Stimulated activated CD8-positive, alpha-beta memory T cell treated with anti-CD3 and anti-CD28 coated beads, Interleukin-4, amount 100 ng/mL, for 48 hours (primary cell): ENCODE results near the gene STX4.

ENCODE experiments used
- DNase-seq: peaks from one replicate; pipeline ENCODE4 v3.0.0-alpha.2; 2020

The STX4 gene, protein sequence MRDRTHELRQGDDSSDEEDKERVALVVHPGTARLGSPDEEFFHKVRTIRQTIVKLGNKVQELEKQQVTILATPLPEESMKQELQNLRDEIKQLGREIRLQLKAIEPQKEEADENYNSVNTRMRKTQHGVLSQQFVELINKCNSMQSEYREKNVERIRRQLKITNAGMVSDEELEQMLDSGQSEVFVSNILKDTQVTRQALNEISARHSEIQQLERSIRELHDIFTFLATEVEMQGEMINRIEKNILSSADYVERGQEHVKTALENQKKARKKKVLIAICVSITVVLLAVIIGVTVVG

DNA sequence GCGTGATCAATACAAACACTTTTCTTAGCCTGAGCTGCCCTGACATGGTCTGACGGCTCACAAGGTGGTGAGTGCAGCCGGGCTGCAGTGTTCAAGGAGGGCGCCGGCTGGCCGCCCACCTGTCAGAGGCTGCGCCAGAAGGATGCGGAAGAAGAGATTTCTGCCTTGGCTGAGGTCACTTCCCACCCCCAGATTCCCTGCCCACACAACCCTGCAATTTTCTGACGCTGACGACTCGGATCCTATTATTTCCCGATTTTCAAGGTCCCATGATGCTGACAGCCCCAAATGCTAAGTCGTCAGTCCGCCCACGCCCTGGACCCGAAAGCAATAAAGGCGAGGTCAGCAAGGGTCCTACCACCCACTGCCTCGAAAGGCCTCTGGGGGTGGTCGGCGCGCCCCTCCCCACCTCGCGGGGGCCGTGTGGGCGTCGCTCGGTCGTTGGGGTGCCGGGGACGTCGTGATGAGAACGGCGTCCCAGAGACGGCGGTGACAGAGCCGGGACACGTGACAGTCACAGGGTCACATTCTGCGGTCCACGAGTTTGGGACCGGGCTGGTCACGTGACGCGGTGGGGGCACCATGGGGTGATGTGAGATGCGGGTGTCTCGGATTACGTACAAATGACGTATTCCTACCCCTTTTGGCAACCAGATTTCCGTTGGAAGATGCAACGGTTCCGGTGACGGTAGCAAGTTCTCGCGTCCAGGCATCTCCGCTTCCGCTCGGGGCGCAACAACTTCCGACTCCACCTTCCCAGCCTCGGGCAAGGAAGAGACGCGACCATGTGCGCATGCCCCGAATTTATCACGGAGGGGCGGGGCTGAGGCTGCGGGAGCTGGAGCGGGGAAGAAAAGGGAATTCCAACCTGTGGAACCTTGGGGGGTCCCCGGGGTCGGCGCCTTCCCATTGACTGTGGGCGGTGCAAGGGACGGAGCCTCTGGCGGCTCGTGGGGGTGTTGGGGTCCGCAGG lies at the start of gene STX4:
Gene STX4 (plus strand): TSS at position 823 of the 973 bp plus-strand sequence. CDS start 248 bp downstream, outside the sequence.
- DNase-seq = peak; percentile 99

DNA sequence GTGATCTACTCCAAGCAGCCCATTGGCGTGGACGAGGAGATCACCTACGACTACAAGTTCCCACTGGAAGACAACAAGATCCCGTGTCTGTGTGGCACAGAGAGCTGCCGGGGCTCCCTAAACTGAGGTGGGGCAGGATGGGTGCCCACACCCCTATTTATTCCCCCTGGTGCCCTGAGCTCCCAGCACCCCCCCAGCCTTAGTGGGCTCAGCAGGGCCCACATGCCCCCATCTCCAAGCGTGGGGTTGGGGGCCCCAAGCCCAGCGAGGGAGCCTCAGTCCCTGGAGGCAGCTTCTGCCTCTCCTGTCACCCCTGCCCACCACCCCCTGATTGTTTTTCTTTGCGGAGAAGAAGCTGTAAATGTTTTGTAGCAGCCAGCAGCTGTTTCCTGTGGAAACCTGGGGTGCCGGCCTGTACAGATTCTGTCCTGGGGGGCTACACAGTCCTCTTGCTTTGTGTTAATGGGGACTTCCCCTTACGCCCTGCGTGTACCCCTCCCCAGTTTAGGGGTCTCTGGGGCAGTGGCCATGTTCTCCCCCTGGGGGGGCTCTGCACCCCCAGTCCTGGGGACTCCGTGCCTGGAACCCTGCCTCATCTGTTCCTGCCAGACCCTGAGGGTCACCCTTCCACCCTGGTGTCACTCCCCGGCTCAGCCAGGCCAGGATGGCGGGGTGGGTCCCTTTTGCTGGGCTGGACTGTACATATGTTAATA lies 49.3 kb upstream of the STX4 start:
- DNase-seq = no peak

DNA sequence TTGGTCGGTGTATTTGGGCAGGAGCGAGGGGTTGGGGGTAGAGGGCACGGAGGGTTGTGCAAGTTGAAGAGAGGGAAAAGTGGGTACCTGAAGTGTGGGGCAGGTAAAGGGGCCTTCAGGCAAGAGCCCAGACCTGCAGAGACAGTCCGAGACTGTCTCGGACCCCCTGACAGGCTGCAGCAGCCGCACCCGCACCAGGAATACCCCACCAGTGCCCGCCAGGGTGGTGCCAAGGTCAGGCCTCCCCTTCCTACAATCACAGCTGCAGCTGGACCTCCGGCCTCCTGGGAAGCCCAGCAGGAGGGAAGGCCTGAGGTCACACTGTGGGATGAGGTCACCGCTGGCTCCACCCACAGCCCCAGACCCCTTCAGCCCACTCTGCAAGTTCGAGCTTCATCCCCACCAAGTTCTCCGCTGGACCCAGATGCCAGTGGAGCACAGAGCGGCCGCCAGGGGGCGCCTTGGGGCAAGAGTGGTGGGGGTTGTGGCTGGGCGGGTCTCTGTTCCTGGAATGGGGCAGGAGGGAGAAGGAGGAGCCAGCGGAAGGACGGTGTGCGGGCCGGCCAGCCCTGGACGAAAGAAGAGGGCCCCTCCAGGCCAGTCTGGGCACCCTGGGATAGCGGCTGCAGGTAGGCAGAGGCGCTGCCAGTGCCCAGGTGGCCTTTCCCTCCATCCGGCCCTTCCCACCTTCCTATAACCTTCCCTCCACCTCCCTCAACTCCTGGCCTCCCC lies 48.5 kb upstream of the STX4 start, which contains the start of gene HSD3B7:
Gene HSD3B7 (plus strand): TSS at position 539 of the 732 bp plus-strand sequence. CDS start 452 bp downstream, outside the sequence.
- peak; percentile 94 for DNase-seq

DNA sequence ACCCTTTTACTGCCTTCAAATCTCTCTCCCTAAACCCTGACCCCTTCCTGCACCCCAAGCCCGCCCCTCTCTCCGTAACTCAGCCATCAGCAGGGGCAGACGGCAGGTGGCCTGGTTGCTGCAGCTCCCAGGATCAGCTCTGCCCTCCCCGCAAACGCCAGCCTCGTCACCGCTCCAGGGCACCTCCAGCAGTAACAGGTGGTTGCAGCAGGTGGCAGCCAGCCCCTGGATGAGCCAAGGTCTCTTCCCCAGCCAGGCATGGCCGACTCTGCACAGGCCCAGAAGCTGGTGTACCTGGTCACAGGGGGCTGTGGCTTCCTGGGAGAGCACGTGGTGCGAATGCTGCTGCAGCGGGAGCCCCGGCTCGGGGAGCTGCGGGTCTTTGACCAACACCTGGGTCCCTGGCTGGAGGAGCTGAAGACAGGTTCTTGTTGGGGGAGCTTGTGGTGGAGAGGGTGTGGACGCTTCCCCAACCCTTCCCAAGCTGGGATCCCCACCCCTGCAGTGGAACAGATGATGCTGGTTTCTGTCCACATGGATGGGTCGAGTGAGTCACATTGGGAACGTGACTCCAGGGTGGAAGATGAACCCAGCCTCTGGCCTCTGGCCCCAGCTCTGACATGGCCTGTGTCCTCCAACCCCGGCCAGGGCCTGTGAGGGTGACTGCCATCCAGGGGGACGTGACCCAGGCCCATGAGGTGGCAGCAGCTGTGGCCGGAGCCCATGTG lies 47.8 kb upstream of the STX4 start:
- DNase-seq = no peak

DNA sequence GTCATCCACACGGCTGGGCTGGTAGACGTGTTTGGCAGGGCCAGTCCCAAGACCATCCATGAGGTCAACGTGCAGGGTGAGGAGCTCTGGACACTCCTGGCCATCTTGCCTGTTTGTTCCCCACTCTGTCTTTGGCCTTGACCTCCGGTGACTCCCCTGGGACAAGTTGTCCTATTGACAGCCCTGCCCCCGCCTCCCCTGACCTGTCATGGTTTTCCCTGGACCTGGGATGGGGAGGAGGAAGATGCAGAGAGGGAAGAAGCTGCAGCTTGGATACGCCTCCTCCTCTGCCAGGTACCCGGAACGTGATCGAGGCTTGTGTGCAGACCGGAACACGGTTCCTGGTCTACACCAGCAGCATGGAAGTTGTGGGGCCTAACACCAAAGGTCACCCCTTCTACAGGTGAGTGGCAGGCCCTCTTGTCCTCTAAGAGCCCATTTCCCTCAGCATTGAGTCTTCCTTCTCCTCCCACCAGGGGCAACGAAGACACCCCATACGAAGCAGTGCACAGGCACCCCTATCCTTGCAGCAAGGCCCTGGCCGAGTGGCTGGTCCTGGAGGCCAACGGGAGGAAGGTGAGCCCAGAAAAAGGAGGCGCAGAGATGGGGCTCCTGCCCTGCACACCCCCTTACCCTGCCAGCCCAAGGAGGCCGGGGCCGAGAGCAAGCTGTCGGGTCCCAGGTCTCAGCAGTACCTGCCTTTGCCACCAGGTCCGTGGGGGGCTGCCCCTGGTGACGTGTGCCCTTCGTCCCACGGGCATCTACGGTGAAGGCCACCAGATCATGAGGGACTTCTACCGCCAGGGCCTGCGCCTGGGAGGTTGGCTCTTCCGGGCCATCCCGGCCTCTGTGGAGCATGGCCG lies 47.0 kb upstream of the STX4 start:
- DNase-seq = no peak

DNA sequence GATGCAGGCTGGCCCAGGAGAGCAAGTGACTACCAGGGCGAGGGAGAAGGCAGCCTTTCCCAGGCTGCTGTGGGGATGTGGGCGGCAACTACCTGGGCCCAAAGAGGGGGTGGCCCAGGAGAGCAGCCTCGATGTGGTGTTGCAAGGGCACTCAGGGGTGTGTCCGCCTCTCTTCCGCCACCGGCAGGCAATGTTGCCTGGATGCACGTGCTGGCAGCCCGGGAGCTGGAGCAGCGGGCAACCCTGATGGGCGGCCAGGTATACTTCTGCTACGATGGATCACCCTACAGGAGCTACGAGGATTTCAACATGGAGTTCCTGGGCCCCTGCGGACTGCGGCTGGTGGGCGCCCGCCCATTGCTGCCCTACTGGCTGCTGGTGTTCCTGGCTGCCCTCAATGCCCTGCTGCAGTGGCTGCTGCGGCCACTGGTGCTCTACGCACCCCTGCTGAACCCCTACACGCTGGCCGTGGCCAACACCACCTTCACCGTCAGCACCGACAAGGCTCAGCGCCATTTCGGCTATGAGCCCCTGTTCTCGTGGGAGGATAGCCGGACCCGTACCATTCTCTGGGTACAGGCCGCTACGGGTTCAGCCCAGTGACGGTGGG lies 45.7 kb upstream of the STX4 start:
- no peak for DNase-seq

DNA sequence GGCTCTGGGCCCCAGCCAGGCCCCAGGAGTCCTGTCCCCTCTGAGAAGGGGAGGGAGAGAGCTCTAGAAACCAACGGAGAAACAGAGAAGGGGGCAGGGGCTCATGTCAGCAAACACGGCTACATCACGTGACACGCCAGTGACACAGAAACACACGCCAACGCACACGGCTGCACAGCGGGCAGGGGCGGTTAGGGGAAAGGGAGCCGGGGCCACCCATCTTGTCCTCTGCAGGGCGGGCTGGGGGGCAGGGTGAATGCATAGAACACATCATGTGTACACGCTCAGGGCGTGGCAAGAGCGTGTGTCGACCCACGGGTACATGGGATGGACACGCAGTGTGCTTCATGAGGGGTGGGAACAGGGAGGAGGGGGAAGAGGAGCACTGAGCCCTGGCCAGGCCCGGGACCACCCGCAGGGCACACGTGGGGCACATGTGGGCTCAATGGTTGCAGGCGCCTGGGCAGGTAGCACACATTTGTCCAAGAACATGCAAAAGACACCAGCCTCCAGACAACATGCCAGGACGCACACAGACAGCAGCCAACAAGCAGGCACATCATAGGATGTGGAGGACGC lies 43.8 kb upstream of the STX4 start:
- no peak for DNase-seq

DNA sequence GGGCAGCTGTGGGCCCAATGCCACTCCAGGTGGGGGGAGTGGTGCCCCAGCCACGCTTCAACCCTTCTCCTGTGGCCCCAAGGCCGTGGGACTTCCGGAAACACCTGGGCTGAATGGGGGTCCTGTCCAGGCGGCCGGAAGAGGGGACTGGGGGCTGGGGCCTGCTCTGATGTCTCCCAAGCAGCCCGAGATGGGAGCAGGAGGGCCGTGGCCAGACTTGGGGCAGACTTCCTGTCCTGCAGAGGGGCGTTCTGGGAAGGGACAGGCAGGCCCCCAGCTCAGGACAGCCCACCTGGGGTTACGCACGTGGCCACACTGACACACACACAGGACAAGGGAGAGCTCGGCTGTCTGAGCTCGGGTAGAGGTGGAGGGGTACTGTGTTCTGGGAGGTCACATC lies 43.3 kb upstream of the STX4 start:
- DNase-seq = no peak

DNA sequence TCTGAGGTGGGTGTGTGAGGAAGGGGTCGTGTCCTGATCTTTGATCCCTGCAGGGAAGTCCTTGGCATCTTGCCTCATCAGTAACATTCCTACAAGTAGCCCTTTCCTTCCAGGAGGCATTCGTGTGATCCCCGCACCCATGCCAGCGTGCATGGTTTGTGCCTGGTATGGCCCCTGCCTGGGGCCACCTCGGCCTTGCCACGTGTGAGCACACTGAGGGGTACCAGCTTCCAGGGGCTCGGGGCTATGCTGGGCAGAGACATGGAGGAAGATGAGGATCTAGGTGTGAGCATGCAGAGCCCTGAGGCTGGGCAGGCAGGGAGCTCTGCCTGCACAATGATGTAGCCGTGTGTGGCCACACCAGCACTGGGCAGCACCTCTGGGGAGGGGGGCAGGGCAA lies 42.3 kb upstream of the STX4 start:
- DNase-seq = no peak

DNA sequence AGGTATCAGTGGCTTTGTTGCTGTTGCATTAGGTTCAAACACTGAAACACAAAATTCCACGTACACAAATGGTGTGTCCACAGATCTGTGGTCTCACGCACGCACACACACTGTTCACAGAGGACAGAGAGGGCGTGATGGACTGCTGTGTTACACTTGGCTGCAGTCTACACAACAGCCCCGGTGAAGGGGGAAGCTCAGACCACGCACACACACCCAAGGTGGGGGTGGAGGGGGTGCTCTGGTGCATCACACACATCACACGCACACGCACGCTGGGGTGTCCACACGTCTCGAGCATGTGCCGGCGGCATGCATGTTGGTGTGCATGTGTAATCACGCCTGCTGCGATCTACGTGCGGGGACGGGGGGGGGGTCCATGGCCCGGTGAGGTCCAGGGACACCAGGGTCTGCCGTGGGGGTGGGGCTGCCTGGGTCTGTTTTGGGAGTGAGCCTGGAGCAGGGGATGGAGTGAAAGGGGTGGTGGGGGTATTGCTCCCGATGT lies 41.0 kb upstream of the STX4 start:
- DNase-seq = no peak

DNA sequence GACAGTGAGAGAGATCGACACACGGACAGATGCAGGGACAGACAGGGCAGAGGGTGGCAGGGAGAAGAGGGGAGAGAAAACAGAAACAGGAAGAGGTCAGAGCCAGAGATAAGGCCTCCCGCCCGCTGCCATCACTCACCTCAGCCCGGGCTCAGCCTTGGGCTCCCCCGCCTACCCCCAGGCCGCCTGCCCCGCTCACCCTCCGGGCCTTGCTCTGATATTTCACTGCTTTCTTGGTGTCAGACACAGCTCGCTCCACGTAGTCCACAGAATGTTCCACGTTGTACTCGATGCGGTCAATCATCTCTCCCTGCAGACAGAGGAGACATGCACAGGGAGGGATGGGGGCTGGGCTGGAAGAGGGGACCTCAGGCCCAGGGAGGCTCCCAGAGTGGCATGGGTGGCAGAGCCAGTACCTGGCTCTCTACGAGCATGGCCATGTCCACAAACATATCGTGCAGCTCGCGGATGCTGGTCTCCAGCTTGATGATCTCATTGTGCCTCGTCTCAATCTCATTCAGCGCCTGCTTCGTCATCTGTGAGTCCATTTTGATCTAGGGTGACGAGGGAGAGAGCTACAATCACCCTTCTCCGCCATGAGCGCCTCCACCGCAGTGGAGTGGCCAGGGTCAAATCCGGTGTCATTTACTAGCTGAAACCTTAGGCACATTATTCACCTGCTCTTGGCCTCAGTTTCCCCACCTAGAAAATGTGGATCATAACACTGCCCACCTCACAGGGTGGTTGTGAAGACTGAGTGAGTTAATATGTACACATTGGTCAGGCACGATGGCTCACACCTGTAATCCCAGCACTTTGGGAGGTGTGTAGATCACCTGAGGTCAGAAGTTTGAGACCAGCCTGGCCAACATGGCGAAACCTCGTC lies 40.2 kb upstream of the STX4 start:
- DNase-seq = no peak

DNA sequence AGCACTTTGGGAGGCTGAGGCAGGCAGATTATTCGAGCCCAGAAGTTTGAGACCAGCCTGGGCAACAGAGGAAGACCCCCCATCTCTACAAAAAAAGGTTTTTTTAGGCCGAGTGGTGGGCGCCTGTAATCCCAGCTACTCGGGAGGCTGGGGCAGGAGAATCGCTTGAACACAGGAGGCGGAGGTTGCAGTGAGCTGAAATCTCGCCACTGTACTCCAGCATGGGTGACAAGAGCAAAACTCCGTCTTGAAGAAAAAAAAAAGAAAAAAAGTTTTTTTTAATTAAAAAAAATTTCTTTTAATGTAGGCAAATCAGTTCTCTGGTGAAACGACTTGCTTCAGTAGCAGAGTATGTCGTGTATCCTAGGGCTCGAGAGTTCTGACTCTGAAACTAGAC lies 37.4 kb upstream of the STX4 start:
- no peak for DNase-seq

DNA sequence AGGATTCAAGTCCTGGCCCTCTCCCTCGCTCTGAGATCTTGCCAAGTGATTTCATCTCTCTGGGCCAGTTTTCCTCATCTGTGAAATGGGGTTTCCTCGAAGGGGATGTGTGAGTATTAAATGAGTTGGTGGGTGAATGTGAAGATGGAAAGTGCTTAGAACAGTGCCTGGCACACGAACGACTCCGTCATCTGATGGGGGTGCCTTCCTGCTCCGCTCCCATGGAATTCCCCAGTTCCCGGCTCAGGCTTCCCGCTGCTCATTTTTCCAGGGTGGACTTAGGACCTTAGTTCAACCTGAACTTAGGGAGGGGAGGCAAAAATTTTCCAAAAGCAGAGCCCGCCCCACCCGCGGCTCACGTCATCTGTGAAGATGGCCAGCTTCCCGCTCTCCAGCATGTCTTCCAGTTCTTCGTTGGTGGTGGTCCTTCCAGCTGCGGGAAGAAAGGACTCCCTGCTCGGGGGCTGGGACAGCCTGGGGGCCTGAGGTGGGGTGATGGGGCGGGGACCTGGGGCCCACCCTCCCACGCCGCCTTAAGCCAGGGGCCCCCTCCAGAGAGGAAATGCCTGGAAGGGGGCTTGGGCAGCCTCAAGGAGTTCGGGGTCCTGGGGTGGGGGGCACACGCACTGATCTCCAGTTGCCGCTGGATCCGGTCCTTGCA lies 36.9 kb upstream of the STX4 start:
- no peak for DNase-seq

DNA sequence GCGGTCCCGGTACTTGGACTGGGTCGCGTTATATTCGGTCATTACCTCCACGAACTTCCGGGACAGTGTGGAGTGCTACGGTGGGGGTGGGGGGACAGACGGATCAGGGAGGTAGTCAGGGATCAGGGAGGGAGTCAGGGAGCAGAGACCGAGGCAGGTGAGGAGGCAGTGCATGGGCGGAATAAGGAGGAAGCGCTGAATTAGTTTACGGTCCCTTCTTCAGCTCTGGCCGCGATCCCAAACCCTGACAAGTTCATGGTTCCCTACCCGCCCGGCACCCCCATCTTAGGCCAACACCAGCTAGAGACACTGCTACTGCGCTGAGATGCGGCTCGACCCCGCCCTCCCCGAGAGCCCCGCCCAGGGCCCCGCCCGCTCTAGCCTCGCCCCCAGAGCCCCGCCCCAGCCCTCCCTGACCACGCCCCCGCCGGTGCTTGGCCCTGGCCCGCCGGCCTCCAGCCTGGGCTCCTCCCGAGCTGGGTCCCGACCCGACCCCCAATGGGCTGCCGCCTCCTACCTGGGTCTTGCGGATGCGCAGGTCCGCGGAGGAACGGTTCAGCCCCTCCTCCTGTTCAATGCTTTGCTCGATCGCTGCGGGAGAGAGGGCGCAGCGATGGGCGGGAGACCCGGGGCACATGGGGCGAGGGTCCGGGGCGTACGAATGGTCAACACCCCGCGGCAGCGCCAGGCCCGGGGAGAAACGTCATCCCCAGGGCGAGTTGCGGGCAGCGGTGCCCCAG lies 36.2 kb upstream of the STX4 start:
- DNase-seq = peak; percentile 89

DNA sequence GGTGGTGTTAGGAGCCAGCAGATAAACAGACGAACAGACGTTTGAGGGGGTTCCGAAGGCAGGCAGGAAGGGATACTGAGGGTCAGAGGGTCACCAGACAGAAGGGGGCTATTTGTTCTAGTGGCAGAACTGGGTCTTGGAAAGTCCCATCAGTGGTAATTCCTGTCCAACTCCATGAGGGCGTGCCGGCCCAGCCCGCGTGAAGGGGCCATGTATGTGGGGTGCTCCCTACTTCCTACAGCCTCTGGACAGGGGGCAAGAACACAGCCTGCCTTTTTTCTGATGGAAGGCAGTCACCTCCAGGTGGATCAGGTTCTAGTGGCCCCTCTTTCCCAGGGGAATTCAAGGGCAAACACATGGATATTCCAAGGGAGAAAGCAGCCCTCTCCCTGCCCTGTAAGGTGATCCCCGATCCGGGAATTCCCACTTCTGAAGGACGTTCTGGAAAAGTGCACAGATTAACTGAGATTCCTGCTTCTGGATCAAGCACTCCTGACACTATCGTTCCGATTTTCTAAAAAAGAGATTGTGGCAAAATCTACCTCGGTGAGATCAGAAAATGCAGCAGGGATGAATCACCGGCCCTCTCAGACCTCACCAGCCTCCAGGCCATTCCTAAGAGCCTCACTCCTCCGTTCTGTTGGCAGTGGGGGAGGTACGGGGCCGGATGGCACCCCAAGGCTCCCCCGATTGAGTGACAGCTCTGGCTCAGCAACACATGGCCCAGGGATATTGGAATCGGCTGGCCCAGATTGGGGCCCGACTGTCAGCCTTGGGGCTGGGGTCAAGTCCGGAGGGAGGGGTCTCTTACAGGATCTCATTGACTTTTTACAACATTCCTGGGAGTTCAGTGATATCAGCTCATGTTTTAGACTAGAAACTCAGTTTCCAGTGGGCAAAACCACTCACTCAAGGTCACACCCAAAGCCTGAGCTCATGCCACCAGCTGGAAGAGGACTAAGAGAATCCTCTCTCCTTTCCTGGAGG lies 35.3 kb upstream of the STX4 start:
- DNase-seq = no peak
